Measurements from ENCODE around the gene CPEB4.

The CPEB4 gene

GRCh38 chr5:173885475-173886010 lies 2.6 kb upstream of the CPEB4 start:
- DNase-seq = peak in 1 of 2 donors; percentile 19

GRCh38 chr5:173886150-173886549 lies 2.0 kb upstream of the CPEB4 start:
- no peak for DNase-seq

GRCh38 chr5:173888473-173889131 lies 453 bp downstream of the CPEB4 start:
- no peak for DNase-seq

- DNase-seq = no peak
Observed at GRCh38 chr5:173890195-173890991, 2.2 kb downstream of the CPEB4 start.

GRCh38 chr5:173891308-173892116 lies 3.4 kb downstream of the CPEB4 start:
- no peak for DNase-seq

- no peak for DNase-seq
Observed at GRCh38 chr5:173893192-173893561, 5.0 kb downstream of the CPEB4 start.

GRCh38 chr5:173895401-173896165 lies 7.4 kb downstream of the CPEB4 start:
- no peak for DNase-seq

GRCh38 chr5:173896631-173897030 lies 8.5 kb downstream of the CPEB4 start:
- DNase-seq = no peak

GRCh38 chr5:173901705-173902104 lies 13.6 kb downstream of the CPEB4 start:
- DNase-seq = no peak

- DNase-seq = no peak
Observed at GRCh38 chr5:173902334-173902733, 14.2 kb downstream of the CPEB4 start.

- DNase-seq = no peak
Observed at GRCh38 chr5:173902743-173903142, 14.6 kb downstream of the CPEB4 start.

- no peak for DNase-seq
Observed at GRCh38 chr5:173903396-173904140, 15.4 kb downstream of the CPEB4 start.

- DNase-seq = no peak
Observed at GRCh38 chr5:173904151-173904550, 16.0 kb downstream of the CPEB4 start.

GRCh38 chr5:173907284-173907683 lies 19.1 kb downstream of the CPEB4 start:
- no peak for DNase-seq

- no peak for DNase-seq
Observed at GRCh38 chr5:173907686-173908371, 19.7 kb downstream of the CPEB4 start.

GRCh38 chr5:173909199-173909598 lies 21.1 kb downstream of the CPEB4 start:
- DNase-seq = no peak

- DNase-seq = no peak
Observed at GRCh38 chr5:173910215-173910614, 22.1 kb downstream of the CPEB4 start.

- DNase-seq = no peak
Observed at GRCh38 chr5:173911623-173912022, 23.5 kb downstream of the CPEB4 start.

- DNase-seq = no peak
Observed at GRCh38 chr5:173913686-173914321, 25.7 kb downstream of the CPEB4 start.

GRCh38 chr5:173915310-173916014 lies 27.3 kb downstream of the CPEB4 start:
- no peak for DNase-seq
